HG02981 (cell line): ENCODE results near the gene TAF11L7.
"Not testable (repeated sequence)": the region's sequence is repeated elsewhere in the genome, so short reads cannot be mapped to it uniquely, and the experiment has no call there.

Experiments used
- ATAC-seq: cut with Tn5 transposase; IDR thresholded peaks from one replicate; pipeline ENCODE4 v1.9.1; 2021; ENCODE audit warnings: mild to moderate bottlenecking, moderate library complexity; ENCODE audit not compliant: unreplicated experiment

Gene TAF11L7

DNA sequence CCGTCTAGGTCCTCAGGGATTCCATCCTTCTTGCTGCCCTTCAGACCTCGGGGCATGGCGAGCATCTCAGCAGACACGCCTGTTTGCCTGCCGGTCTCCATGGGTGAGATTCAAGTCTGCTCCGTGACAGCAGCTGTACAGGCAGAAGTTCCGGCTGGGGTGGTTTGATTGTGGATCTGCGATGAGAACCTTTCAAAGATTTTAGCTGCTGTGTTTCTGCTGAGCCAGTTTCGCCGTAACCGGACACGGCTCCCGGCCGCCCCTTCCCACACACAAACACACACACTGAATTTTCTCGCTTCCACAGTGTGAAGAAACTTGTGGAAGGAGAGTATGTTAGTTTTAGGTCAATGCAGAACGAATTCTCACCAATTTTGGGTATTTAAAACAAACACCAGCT lies at the start of gene TAF11L7:
TSS of gene TAF11L7 (minus strand) at position 101 of the 400 bp plus-strand sequence.
- ATAC-seq, result not testable (repeated sequence)

DNA sequence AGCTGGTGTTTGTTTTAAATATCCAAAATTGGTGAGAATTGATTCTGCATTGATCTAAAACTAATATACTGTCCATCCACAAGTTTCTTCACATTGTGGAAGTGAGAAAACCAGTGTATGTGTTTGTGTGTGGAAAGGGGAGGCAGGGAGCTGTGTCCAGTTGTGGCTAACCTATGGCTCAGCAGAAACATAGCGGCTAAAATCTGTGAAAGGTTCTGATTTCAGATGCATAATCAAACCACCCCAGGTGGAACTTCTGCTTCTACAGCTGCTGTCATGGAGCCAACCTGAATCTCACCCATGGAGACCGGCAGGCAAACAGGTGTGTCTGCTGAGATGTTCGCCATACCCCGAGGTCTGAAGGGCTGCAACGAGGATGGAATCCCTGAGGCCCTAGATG lies 48.6 kb upstream of the TAF11L7 start, which contains the start of gene TAF11L14:
TSS of gene TAF11L14 (plus strand) at position 301 of the 400 bp plus-strand sequence.
- no peak for ATAC-seq

DNA sequence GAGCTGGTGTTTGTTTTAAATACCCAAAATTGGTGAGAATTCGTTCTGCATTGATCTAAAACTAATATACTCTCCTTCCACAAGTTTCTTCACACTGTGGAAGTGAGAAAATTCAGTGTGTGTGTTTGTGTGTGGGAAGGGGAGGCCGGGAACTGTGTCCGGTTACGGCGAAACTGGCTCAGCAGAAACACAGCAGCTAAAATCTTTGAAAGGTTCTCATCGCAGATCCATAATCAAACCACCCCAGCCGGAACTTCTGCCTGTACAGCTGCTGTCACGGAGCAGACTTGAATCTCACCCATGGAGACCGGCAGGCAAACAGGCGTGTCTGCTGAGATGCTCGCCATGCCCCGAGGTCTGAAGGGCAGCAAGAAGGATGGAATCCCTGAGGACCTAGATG lies 46.2 kb upstream of the TAF11L7 start, which contains the start of gene TAF11L13:
TSS of gene TAF11L13 (plus strand) at position 301 of the 400 bp plus-strand sequence.
- ATAC-seq, result not testable (repeated sequence)

DNA sequence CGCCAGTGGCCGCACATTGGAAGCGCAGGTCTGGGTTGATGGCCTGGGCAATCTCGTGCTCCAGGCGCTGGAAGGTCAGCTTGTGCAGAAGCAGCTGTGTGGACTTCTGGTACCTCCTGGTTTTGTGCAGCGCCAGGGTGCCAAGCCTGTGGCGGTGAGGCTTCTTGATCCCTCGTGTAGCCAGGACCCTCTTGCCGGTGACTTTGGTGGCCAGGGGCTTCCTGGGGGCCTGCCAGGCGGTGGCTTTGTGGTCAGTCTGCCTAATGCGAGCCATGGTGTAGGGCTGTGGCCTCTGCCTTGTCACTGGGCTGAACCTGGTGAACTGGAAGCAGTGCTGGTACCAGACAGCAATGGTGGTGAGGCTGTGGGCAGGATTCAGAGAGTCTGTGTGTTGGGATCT lies 40.1 kb upstream of the TAF11L7 start:
- ATAC-seq, result no peak

DNA sequence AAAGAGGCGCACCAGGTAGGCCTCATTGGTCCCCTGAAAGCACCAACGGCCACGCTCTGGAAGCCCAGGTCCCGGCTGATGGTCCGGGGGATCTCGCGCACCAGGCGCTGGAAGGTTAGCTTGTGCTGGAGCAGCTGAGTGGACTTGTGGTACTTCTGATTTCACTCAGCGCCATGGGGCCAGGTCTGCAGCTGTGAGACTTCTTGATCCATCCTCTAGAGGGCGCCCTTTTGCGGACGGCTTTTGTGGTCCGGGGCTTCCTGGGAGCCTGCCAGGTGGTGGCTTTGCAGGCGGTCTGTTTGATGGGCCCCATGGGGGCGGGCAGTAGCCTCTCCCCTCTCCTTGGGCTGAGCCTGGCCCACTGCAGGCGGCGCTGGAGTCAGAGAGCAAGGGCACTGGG lies 35.1 kb upstream of the TAF11L7 start:
- ATAC-seq, result no peak

DNA sequence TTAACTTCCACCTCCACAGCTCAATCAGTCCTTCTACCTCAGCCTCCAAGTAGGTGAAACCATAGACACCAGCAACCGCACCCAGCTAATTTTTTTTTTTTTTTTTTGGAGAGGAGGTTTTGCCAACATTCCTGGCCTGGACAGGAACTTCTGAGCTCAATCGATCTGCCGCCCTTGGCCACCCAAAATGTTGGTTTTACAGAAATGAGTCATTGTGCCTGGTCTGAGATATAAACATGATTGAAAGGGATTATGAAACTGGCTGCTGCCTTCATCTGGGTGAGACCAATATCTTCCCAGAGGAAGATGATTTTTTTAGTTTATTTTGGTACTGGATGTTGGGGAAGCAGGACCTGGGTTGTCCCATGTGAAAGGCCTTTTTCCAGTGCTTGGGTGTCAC lies 33.8 kb upstream of the TAF11L7 start:
- no peak for ATAC-seq

DNA sequence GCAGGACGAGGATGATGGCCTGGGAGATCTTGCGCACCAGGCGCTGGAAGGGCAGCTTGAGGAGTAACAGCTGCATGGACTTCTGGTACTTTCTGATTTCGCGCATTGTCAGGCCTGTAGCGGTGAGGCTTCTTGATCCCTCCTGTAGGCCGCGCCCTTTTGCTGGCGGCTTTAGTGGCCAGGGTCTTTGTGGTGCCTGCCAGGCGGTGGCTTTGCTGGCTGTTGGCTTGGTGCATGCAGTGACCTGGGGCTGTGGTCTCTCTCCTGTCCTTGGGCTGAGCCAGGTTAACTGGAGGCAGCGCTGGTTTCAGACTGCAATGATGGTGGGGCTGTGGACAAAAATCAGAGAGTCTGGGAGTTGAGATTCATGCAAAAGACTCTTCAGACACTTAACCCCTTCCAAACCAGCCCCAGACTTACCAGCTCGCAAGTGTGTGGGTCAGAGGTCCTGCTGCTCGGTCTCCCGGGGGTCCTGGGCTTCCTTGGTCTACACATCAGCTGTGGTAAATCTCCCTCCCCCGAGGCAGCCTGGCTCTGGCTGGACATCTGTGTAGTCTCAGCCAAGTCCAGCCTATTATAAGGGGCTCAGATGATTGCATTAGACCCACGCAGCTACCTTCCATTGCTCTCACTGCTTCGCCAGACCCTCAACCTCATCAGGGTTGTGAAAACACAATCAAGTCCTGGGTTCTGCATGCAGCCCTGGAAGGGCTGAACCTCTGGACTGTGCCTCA lies 29.5 kb upstream of the TAF11L7 start:
- no peak for ATAC-seq

DNA sequence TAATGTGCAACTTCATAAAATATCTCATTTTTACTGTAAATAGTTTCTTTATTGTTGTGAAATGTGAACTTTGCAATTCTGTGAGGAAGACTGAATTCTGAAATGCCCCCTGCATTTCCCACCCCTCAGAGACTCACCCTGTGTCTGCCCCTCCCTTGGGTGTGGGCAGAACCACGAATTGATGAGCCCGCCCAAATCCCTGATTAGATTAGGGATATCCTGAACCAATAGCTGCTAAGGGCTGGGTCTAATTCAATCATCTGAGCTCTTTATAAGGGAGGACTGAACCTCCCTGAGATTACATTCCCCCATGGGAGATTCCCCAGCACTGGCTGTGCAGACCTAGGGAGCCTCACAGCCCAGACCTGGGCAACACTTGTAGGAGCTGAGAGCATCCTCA lies 24.5 kb upstream of the TAF11L7 start, which contains the start of gene TAF11L12:
TSS of gene TAF11L12 (plus strand) at position 301 of the 400 bp plus-strand sequence.
- not testable (repeated sequence) for ATAC-seq

DNA sequence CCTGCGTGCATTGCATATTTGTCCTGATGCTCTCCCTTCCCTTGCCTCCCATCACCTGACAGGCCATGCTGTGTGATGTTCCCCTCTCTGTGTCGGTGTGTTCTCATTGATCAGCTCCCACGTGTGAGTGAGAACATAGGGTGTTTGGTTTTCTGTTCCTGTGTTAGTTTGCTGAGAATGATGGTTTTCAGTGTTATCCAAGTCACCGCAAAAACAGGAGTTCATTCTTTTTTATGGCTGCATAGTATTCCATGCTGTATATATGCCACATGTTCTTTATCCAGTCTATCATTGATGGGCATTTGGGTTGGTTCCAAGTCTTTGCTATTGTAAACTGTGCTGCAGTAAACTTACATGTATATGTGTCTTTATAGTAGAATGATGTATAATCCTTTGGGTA lies 21.9 kb upstream of the TAF11L7 start:
- ATAC-seq, result not testable (repeated sequence)

DNA sequence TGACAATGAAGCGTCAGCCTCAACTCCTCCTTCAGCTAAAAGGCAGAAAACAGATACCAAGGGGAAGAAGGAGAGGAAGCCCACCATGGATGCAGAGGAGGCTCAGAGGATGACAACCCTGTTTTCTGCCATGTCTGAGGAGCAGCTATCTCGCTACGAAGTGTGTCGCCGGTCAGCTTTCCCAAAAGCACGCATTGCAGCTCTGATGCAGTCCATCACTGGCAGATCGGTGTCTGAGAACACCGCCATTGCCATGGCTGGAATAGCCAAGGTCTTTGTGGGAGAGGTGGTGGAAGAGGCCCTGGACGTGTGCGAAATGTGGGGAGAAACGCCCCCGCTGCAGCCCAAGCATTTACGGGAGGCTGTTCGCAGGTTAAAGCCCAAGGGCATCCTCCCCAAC lies 19.4 kb upstream of the TAF11L7 start:
- ATAC-seq, result no peak

DNA sequence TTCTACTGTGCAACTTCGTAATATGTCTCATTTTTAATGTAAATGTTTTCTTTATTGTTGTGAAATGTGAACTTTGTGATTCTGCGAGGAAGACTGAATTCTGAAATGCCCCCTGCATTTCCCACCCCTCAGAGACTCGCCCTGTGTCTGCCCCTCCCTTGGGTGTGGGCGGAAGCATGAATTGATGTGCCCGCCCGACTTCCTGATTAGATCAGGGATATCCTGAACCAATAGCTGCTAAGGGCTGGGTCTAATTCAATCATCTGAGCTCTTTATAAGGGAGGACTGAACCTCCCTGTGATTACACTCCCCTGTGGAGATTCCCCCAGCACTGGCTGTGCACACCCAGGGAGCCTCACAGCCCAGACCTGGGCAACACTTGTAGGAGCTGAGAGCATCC lies 18.3 kb upstream of the TAF11L7 start, which contains the start of gene TAF11L11:
TSS of gene TAF11L11 (plus strand) at position 304 of the 400 bp plus-strand sequence.
- ATAC-seq, result not testable (repeated sequence)

DNA sequence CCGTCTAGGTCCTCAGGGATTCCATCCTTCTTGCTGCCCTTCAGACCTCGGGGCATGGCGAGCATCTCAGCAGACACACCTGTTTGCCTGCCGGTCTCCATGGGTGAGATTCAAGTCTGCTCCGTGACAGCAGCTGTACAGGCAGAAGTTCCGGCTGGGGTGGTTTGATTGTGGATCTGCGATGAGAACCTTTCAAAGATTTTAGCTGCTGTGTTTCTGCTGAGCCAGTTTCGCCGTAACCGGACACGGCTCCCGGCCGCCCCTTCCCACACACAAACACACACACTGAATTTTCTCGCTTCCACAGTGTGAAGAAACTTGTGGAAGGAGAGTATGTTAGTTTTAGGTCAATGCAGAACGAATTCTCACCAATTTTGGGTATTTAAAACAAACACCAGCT lies 12.2 kb upstream of the TAF11L7 start, which contains the start of gene TAF11L10:
TSS of gene TAF11L10 (minus strand) at position 101 of the 400 bp plus-strand sequence.
- ATAC-seq, result not testable (repeated sequence)

DNA sequence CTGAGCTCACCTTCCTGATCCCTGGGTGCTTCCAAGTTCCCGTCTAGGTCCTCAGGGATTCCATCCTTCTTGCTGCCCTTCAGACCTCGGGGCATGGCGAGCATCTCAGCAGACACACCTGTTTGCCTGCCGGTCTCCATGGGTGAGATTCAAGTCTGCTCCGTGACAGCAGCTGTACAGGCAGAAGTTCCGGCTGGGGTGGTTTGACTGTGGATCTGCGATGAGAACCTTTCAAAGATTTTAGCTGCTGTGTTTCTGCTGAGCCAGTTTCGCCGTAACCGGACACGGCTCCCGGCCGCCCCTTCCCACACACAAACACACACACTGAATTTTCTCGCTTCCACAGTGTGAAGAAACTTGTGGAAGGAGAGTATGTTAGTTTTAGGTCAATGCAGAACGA lies 8.7 kb upstream of the TAF11L7 start, which contains the start of gene TAF11L9:
TSS of gene TAF11L9 (minus strand) at position 140 of the 400 bp plus-strand sequence.
- ATAC-seq, result not testable (repeated sequence)

DNA sequence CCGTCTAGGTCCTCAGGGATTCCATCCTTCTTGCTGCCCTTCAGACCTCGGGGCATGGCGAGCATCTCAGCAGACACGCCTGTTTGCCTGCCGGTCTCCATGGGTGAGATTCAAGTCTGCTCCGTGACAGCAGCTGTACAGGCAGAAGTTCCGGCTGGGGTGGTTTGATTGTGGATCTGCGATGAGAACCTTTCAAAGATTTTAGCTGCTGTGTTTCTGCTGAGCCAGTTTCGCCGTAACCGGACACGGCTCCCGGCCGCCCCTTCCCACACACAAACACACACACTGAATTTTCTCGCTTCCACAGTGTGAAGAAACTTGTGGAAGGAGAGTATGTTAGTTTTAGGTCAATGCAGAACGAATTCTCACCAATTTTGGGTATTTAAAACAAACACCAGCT lies 5.3 kb upstream of the TAF11L7 start, which contains the start of gene TAF11L8:
TSS of gene TAF11L8 (minus strand) at position 101 of the 400 bp plus-strand sequence.
- not testable (repeated sequence) for ATAC-seq
